ENCODE data around the gene SOBP.

DNA sequence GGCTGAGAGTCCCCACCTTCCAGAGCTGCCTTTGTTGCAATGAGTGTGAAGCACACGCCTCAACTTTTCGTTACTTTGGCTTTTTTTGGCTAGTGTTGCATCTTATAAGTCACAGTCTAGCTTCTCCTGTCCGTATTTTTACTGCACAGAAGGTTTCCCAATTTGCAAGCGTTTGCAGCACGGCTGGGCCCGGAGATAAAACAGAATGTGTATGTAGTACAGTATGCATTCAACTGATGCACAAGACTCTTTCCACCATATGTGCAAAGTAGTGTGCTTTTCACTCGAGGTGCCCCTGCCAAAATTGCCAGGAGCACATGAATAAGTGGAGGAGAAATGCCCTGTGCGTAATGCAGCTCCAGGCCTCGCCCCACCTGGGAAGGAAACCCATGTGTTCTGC lies 79.6 kb downstream of the SOBP start:
- no peak for TF ChIP-seq POLR2A (IDR thresholded peaks at IDR 0.05)
- no peak for TF ChIP-seq CTCF (IDR thresholded peaks at IDR 0.05)

Data from vagina (tissue), 2 donors.